Psoas muscle (tissue), 8 donors: ENCODE results near the gene PCMTD2. TPM values are rescaled to one million over a fixed set of nuclear protein-coding genes. Genes with fewer than 3 reads are reported as not detected.
"Not testable (repeated sequence)": the region's sequence is repeated elsewhere in the genome, so short reads cannot be mapped to it uniquely, and the experiment has no call there.

Experiments
- ATAC-seq, 4 donors: fragments of 200-7000 bp; cut with Tn5 transposase; one replicate each; pipeline ENCODE4 v1.9.1; 2020; ENCODE audit warnings: moderate library complexity in 3 of 4, mild to moderate bottlenecking in 2 of 4
- DNase-seq, 2 donors: peaks; one replicate each; pipeline ENCODE4 v3.0.0-alpha.2; 2020
- H3K27ac ChIP-seq: fragments of 200-600 bp; one replicate; pipeline ENCODE4 v1.8.0; 2022
- H3K27me3 ChIP-seq, 3 donors: fragments of 200-600 bp in 1 of 3; one replicate each; pipeline versions ENCODE4 v1.6.1 to v1.8.0; 2013 to 2022; ENCODE audit warnings: low read length in 2 of 3, mild to moderate bottlenecking in 2 of 3, moderate library complexity in 1 of 3; ENCODE audit not compliant: insufficient read depth in 3 of 3
- H3K36me3 ChIP-seq, 2 donors: fragments of 200-600 bp in 1 of 2; one replicate each; pipeline versions ENCODE4 v1.6.1 to v1.8.0; 2013 to 2022; ENCODE audit warnings: low read depth in 1 of 2, mild to moderate bottlenecking in 1 of 2, moderate library complexity in 1 of 2; ENCODE audit not compliant: insufficient read depth in 1 of 2
- H3K4me1 ChIP-seq: fragments of 200-600 bp; one replicate; pipeline ENCODE4 v1.8.0; 2022
- H3K4me3 ChIP-seq: fragments of 200-600 bp; one replicate; pipeline ENCODE4 v1.8.0; 2022; ENCODE audit warnings: mild to moderate bottlenecking
- H3K9me3 ChIP-seq: fragments of 200-600 bp; one replicate; pipeline ENCODE4 v1.8.0; 2022
- CTCF ChIP-seq: fragments of 200-600 bp; IDR thresholded peaks from one replicate; pipeline ENCODE4 v1.8.0; 2022; ENCODE audit warnings: antibody characterized with exemption
- WGBS, 3 donors: extraction: QIAGEN DNeasy Blood & Tissue Kit; methylation state at CpG; one replicate each; pipeline versions ENCODE4 v1.1.6 to v1.1.7; 2013; 5-methylcytosine and 5-hydroxymethylcytosine counted together
- intact Hi-C, 2 donors: fragments of 100-400 bp; cut with DNase I; formaldehyde crosslinking; loops; one replicate each; pipeline versions ENCODE4 v1.11.0 to v1.14.2; 2022
- polyA plus RNA-seq, 3 donors: library from polyadenylated mRNA; stranded (reverse); fragments of 200-250 nt; gene quantifications; one replicate each; pipeline ENCODE4 v1.2.3, GENCODE V29; 2013
- total RNA-seq, 4 donors: library from RNA; stranded (reverse); fragmentation: NEBNext Ultra II Directional in 2 of 4; extraction: Animal tissue kit (Norgen Biotek cat#: 25700) in 2 of 4; gene quantifications; one replicate each; pipeline versions ENCODE4 v1.2.1 to v1.2.4, GENCODE V29; 2021 to 2023
- donor health status: healthy with polysubstance abuse.
- donor health status: DM: no; HTN: no; CAD: no; lungs with moderate emphysema.
- donor health status: Bipolar disorder and iron deficiency.
- donor health status: healthy.
- donor health status: DM: yes; HTN: yes; CAD: no.
- donor health status: DM: no; HTN: no; CAD: no.
- donor health status: DM: no; HTN: no; CAD: no.
- donor health status: DM: yes; HTN: yes; CAD: no.

The PCMTD2 gene
- total and polyA plus RNA-seq, 7 donors: 11.7 to 47.3 (median 37.8) TPM

- no peaks in the 10 kb centered on the region for H3K9me3 ChIP-seq
- DNase-seq: peak; percentile 62 to 90
- no peaks in the 10 kb centered on the region for H3K27me3 ChIP-seq
- WGBS, 3 donors: 27 to 46% (median 29%) methylated on average over 5 of the region's 5 CpGs
- ATAC-seq: peak; percentile 88 to 93 (median 90)
- peaks cover 27% of the 10 kb centered on the region for H3K4me1 ChIP-seq
- intact Hi-C loops: no loop called here
- no peaks in the 10 kb centered on the region for H3K36me3 ChIP-seq
- TF ChIP-seq CTCF: no peak
- H3K4me3 ChIP-seq: no peak overlapping the region
- H3K27ac ChIP-seq: peak overlapping the region; percentile 56
Measured at GRCh38 chr20:64233725-64234124, 21.8 kb upstream of the PCMTD2 start.

DNA sequence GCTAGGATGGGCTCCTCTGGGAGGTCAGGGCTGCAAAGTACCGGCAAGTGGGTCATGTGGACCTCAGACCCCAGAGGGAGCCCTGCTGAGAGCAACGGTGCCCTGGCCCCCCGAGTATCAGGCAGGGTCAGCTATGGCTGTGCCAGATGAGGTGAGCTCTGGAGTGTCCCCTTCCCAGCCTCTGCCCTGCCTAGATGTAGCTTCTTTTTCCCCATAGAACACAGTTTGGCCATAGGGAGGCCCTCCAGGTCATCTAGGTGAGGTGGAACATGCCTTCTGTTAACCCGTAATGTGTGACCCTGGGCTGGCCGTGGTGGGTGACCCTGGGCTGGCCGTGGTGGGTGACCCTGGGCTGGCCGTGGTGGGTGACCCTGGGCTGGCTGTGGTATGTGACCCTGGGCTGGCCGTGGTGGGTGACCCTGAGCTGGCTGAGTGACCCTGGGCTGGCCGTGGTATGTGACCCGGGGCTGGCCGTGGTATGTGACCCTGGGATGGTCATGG, 21.2 kb upstream of the PCMTD2 start:
- peak in 1 of 2 donors; percentile 30 for DNase-seq
- no peaks in the 10 kb centered on the region for H3K9me3 ChIP-seq
- ATAC-seq: no peak
- no peak overlapping the region for H3K27ac ChIP-seq
- H3K4me3 ChIP-seq: no peak overlapping the region
- H3K4me1 ChIP-seq: peaks cover 29% of the 10 kb centered on the region
- H3K36me3 ChIP-seq: no peaks in the 10 kb centered on the region
- 71 to 78% (median 77%) methylated on average over 7 to 11 of the region's 11 CpGs for WGBS, 3 donors
- intact Hi-C loops: no loop called here
- no peak for TF ChIP-seq CTCF
- H3K27me3 ChIP-seq: no peaks in the 10 kb centered on the region

GRCh38 chr20:64234921-64235565, 20.5 kb upstream of the PCMTD2 start:
- H3K27me3 ChIP-seq, ATAC-seq, H3K4me3 ChIP-seq, H3K27ac ChIP-seq, H3K36me3 ChIP-seq, intact Hi-C loops, H3K9me3 ChIP-seq: not testable (repeated sequence)
- H3K4me1 ChIP-seq: peaks cover 29% of the 10 kb centered on the region
- DNase-seq: peak in 1 of 2 donors; percentile 46
- WGBS, 3 donors: 90 to 94% (median 92%) methylated on average over 8 to 17 of the region's 17 CpGs

DNA sequence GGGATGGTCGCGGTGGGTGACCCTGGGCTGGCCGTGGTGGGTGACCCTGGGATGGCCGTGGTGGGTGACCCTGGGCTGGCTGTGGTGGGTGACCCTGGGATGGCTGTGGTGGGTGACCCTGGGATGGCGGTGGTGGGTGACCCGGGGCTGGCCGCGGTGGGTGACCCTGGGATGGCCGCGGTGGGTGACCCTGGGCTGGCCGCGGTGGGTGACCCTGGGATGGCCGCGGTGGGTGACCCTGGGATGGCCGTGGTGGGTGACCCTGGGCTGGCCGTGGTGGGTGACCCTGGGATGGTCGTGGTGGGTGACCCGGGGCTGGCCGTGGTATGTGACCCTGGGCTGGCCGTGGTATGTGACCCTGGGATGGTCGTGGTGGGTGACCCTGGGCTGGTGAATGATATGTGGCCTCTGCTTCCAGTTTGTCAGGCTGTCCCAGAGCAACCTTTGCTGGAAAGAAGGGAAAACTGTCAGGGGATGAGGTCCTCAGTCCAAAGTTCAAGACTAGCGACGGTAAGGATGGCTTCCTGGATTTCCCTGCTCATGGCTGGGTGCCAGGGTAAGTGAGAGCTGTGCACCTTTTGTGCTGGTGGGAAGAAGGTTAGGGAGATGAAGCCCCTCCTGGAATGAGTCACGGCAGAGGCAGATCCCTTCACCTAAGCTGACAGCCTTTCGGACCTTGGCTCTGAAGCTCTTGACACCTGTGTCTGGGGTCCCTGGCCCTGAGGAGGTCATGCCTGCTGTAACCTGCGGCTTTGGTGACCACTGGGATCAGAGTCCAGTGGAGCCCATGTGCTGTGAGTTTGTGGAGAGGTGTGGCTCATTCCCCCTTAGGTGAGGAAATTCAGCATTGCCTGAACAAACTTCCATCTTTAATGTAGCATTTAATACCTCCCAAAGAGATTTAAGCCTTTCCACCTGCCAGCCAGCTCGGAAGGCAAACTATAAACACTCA, 19.1 kb upstream of the PCMTD2 start:
- Histone ChIP-seq H3K36me3 (no peaks in the 10 kb centered on the region), H3K27me3 (no peaks in the 10 kb centered on the region), H3K4me1 (peaks cover 29% of the 10 kb centered on the region), H3K27ac (peak overlapping the region; percentile 4), H3K9me3 (no peaks in the 10 kb centered on the region), H3K4me3 (no peak overlapping the region)
- ATAC-seq (no peak), DNase-seq (peak in 1 of 2 donors; percentile 36)
- TF ChIP-seq CTCF: no peak
- 84 to 92% (median 90%) methylated on average over 21 to 27 of the region's 27 CpGs for WGBS, 3 donors
- intact Hi-C loops: no loop called here

DNA sequence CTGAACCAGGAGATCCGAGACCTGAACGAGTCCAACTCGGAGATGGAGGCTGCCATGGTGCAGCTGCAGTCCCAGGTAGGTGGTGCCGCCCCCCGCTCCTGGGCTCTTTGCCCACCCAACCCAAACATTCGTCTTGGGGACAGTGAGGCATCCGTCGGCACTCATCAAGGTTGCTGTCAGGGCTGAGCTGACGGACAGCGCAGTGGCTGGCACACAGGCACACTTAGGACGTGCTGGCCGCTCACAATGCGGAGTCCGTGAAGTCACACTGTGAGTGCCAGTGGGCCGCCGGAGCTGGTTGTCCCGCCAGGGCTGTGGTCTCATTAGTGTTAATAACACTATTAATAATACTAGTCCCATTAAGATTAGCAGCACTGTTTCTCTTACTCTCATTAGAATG, 18.2 kb upstream of the PCMTD2 start:
- H3K4me1 ChIP-seq: peaks cover 29% of the 10 kb centered on the region
- H3K9me3 ChIP-seq: no peaks in the 10 kb centered on the region
- TF ChIP-seq CTCF: no peak
- 89 to 94% (median 89%) methylated on average over 17 of the region's 17 CpGs for WGBS, 3 donors
- intact Hi-C loops: no loop called here
- no peaks in the 10 kb centered on the region for H3K36me3 ChIP-seq
- DNase-seq: peak in 1 of 2 donors; percentile 59
- H3K27ac ChIP-seq: peak overlapping the region; percentile 4
- no peaks in the 10 kb centered on the region for H3K27me3 ChIP-seq
- no peak for ATAC-seq
- no peak overlapping the region for H3K4me3 ChIP-seq
